GM12878 (cell line): ENCODE results near the gene DSE. TPM values are rescaled to one million over a fixed set of nuclear protein-coding genes. Genes with fewer than 3 reads are reported as not detected.

Experiments
- ATF7 ChIP-seq: fragments of 450-650 bp; IDR thresholded peaks from 2 replicates; pipeline ENCODE4 v1.6.1; 2016; ENCODE audit warnings: low read depth, mild to moderate bottlenecking
- BACH1 ChIP-seq: fragments of 450-650 bp; IDR thresholded peaks from 2 replicates; pipeline ENCODE4 v1.6.1; 2017; ENCODE audit warnings: mild to moderate bottlenecking, borderline replicate concordance
- CBX5 ChIP-seq: sonication (generic); IDR thresholded peaks from 2 replicates; pipeline ENCODE4 v1.6.1; 2016; ENCODE audit warnings: low read depth, moderate library complexity, mild to moderate bottlenecking, inconsistent platforms
- CHD1 ChIP-seq: IDR thresholded peaks from 2 replicates; pipeline ENCODE4 v1.6.1; 2012; ENCODE audit warnings: low read depth, low read length, improper control_type of control experiment
- EED ChIP-seq: sonication (generic); IDR thresholded peaks from 2 replicates; pipeline ENCODE4 v1.6.1; 2016; ENCODE audit warnings: antibody characterized with exemption, low read depth
- GABPA ChIP-seq: IDR thresholded peaks from 2 replicates; pipeline ENCODE4 v1.6.1; 2014; ENCODE audit warnings: antibody characterized with exemption, low read depth, mild to moderate bottlenecking, inconsistent platforms
- HDGF ChIP-seq: fragments of 450-650 bp; IDR thresholded peaks from 2 replicates; pipeline ENCODE4 v1.6.1; 2016; ENCODE audit warnings: antibody characterized with exemption
- KAT2A ChIP-seq: conservative IDR thresholded peaks from 2 replicates; pipeline ENCODE4 v1.6.1; 2011; ENCODE audit warnings: low read depth, low read length; ENCODE audit not compliant: control insufficient read depth
- MEF2A ChIP-seq: IDR thresholded peaks from 2 replicates; pipeline ENCODE4 v1.6.1; 2011; ENCODE audit warnings: low read depth, mild to moderate bottlenecking, low read length, moderate library complexity; ENCODE audit not compliant: insufficient read depth
- NFYA ChIP-seq: IDR thresholded peaks from 2 replicates; pipeline ENCODE4 v1.6.1; 2011; ENCODE audit warnings: low read depth, mild to moderate bottlenecking, low read length, improper control_type of control experiment, borderline replicate concordance
- PAX8 ChIP-seq: fragments of 450-650 bp; IDR thresholded peaks from 2 replicates; pipeline ENCODE4 v1.6.1; 2017; ENCODE audit warnings: mild to moderate bottlenecking, moderate library complexity
- POLR2A ChIP-seq: IDR thresholded peaks from 2 replicates; pipeline ENCODE4 v1.6.1; 2011; ENCODE audit warnings: low read depth, mild to moderate bottlenecking, low read length
- RBBP5 ChIP-seq: fragments of 200-600 bp; sonication (generic); conservative IDR thresholded peaks from 2 replicates; pipeline ENCODE4 v1.6.1; 2016
- RCOR1 ChIP-seq: conservative IDR thresholded peaks from 2 replicates; pipeline ENCODE4 v1.6.1; 2012; ENCODE audit warnings: low read depth, low read length, improper control_type of control experiment
- RFX5 ChIP-seq: IDR thresholded peaks from 2 replicates; pipeline ENCODE4 v1.6.1; 2011; ENCODE audit warnings: low read depth, low read length, improper control_type of control experiment
- SMAD5 ChIP-seq: IDR thresholded peaks from 2 replicates; pipeline ENCODE4 v1.6.1; 2016; ENCODE audit warnings: antibody characterized with exemption, low read depth
- SMC3 ChIP-seq: IDR thresholded peaks from 2 replicates; pipeline ENCODE4 v1.6.1; 2011; ENCODE audit warnings: low read length, improper control_type of control experiment, borderline replicate concordance
- SREBF2 ChIP-seq: IDR thresholded peaks from 2 replicates; pipeline ENCODE4 v1.6.1; 2012; ENCODE audit warnings: mild to moderate bottlenecking, low read length
- TBL1XR1 ChIP-seq: IDR thresholded peaks from 2 replicates; pipeline ENCODE4 v1.6.1; 2012; ENCODE audit warnings: low read depth, low read length, improper control_type of control experiment
- TCF7 ChIP-seq: IDR thresholded peaks from 2 replicates; pipeline ENCODE4 v1.6.1; 2014; ENCODE audit warnings: antibody characterized with exemption, borderline replicate concordance
- YBX1 ChIP-seq: fragments of 450-650 bp; IDR thresholded peaks from 2 replicates; pipeline ENCODE4 v1.6.1; 2016; ENCODE audit warnings: antibody characterized with exemption
- ZNF24 ChIP-seq: fragments of 450-650 bp; IDR thresholded peaks from 2 replicates; pipeline ENCODE4 v1.6.1; 2017; ENCODE audit warnings: antibody characterized with exemption, mild to moderate bottlenecking
- polyA plus RNA-seq, 11 experiments: library from polyadenylated mRNA; depleted of rRNA in 4 of 11; unstranded in 6 of 11; stranded (reverse) in 5 of 11; fragments of >200 nt; fragmentation: Nextera tagmentation in 4 of 11; fragmentation: Illumina TruSeq in 1 of 11; extraction: Ambion mirVana in 4 of 11; extraction: Trizol in 1 of 11; gene quantifications; 1 replicate in 1 of 11; 2 replicates in 10 of 11; pipeline versions ENCODE4 v1.2.1 to v1.2.3, GENCODE V29; 2011 to 2016; ENCODE audit warnings: inconsistent platforms in 2 of 11, missing spikeins in 2 of 11, low read depth in 1 of 11
- total RNA-seq, 4 experiments: library from RNA; depleted of rRNA in 3 of 4; stranded (reverse); fragments of >200 nt in 3 of 4; fragmentation: Illumina TruSeq in 1 of 4; extraction: Trizol in 1 of 4; gene quantifications; 2 replicates each; pipeline versions ENCODE4 v1.2.1 to v1.2.3, GENCODE V29; 2013 to 2021
- TF ChIP-seq, protein P1 (sequence below): fragments of 450-650 bp; IDR thresholded peaks from 2 replicates; pipeline ENCODE4 v1.6.1; 2016; ENCODE audit warnings: mild to moderate bottlenecking
- TF ChIP-seq, protein P2 (sequence below): IDR thresholded peaks from 2 replicates; pipeline ENCODE4 v1.6.1; 2011; ENCODE audit warnings: borderline replicate concordance, low read depth, mild to moderate bottlenecking, moderate library complexity, mixed read lengths, low read length; ENCODE audit not compliant: insufficient read depth; ENCODE audit errors: extremely low read length
- TF ChIP-seq, protein P3 (sequence below): fragments of 450-650 bp; conservative IDR thresholded peaks from 2 replicates; pipeline ENCODE4 v1.6.1; 2017; ENCODE audit warnings: mild to moderate bottlenecking, moderate library complexity
- TF ChIP-seq, protein P4 (sequence below): IDR thresholded peaks from 2 replicates; pipeline ENCODE4 v1.6.1; 2011; ENCODE audit warnings: low read depth, low read length, improper control_type of control experiment, borderline replicate concordance
- TF ChIP-seq, protein P5 (sequence below): fragments of 450-650 bp; IDR thresholded peaks from 2 replicates; pipeline ENCODE4 v1.6.1; 2017; ENCODE audit warnings: low read depth, mild to moderate bottlenecking, moderate library complexity

DSE gene
- total and polyA plus RNA-seq, 10 of the 15 experiments (the other 5 are each of a cell fraction or from before 2014, with no cell fraction given), result 12.6 to 76.4 (median 43.0) TPM

DNA sequence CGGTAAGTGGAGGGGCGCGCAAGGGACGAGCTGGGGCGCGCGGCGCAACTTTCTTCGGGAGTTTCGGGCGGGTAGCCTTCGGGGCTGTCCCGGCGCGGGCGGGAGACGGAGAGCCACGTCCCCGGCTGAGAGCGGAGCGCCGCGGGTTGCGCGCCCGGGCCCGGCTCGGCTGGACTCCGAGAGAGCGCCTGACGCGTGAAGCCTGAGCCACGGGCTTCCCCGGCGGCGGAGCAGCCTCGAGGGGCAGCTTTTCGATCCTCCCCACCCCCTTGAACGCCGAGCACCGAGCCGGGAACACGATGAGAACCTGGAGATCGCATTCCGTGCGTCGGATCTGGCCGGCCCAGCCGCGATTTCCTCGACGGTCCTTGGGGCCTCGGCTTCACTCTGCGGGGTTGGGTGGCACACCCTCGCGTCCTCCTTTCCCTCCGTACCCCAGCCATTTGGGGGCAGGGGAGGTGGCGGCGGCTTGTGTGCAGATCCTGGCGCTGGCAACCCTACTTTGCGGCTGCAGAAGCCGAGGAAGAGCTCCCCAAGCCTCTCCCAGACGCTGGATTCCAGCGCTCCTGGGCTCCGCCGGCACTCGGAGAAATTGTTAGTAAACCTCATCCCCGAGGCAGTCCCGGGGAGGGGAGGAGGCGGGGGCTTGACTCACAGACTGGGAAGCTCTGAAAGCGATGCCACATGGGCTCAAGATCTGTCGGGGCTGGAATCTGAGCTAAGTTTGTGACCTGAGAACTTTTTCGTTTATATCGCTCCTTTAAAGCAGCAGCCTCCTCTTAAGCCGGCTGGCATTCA, 572 bp downstream of the DSE start (continued):
- TF ChIP-seq, protein P1, sequence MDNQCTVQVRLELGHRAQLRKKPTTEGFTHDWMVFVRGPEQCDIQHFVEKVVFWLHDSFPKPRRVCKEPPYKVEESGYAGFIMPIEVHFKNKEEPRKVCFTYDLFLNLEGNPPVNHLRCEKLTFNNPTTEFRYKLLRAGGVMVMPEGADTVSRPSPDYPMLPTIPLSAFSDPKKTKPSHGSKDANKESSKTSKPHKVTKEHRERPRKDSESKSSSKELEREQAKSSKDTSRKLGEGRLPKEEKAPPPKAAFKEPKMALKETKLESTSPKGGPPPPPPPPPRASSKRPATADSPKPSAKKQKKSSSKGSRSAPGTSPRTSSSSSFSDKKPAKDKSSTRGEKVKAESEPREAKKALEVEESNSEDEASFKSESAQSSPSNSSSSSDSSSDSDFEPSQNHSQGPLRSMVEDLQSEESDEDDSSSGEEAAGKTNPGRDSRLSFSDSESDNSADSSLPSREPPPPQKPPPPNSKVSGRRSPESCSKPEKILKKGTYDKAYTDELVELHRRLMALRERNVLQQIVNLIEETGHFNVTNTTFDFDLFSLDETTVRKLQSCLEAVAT, result no peak
- TF ChIP-seq TBL1XR1 (no peak), NFYA (no peak), RFX5 (no peak), SREBF2 (no peak), PAX8 (no peak), KAT2A (no peak), CBX5 (no peak), RCOR1 (no peak), MEF2A (no peak), ATF7 (no peak), SMAD5 (no peak), GABPA (no peak), ZNF24 (no peak), SMC3 (no peak), POLR2A (peak; percentile 37; the same call in 1 of the 2 replicates), HDGF (no peak), TCF7 (no peak), BACH1 (no peak), CHD1 (no peak), EED (peak; percentile 24; the same call in 1 of the 2 replicates), RBBP5 (no peak), YBX1 (no peak)
- TF ChIP-seq, protein P2, sequence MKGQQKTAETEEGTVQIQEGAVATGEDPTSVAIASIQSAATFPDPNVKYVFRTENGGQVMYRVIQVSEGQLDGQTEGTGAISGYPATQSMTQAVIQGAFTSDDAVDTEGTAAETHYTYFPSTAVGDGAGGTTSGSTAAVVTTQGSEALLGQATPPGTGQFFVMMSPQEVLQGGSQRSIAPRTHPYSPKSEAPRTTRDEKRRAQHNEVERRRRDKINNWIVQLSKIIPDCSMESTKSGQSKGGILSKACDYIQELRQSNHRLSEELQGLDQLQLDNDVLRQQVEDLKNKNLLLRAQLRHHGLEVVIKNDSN, result no peak
- TF ChIP-seq, protein P3, sequence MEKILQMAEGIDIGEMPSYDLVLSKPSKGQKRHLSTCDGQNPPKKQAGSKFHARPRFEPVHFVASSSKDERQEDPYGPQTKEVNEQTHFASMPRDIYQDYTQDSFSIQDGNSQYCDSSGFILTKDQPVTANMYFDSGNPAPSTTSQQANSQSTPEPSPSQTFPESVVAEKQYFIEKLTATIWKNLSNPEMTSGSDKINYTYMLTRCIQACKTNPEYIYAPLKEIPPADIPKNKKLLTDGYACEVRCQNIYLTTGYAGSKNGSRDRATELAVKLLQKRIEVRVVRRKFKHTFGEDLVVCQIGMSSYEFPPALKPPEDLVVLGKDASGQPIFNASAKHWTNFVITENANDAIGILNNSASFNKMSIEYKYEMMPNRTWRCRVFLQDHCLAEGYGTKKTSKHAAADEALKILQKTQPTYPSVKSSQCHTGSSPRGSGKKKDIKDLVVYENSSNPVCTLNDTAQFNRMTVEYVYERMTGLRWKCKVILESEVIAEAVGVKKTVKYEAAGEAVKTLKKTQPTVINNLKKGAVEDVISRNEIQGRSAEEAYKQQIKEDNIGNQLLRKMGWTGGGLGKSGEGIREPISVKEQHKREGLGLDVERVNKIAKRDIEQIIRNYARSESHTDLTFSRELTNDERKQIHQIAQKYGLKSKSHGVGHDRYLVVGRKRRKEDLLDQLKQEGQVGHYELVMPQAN, result 0 out of 2 replicates have a peak, but pooled peaks have one; percentile 33
- TF ChIP-seq, protein P4, sequence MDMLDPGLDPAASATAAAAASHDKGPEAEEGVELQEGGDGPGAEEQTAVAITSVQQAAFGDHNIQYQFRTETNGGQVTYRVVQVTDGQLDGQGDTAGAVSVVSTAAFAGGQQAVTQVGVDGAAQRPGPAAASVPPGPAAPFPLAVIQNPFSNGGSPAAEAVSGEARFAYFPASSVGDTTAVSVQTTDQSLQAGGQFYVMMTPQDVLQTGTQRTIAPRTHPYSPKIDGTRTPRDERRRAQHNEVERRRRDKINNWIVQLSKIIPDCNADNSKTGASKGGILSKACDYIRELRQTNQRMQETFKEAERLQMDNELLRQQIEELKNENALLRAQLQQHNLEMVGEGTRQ, result no peak
- TF ChIP-seq, protein P5, sequence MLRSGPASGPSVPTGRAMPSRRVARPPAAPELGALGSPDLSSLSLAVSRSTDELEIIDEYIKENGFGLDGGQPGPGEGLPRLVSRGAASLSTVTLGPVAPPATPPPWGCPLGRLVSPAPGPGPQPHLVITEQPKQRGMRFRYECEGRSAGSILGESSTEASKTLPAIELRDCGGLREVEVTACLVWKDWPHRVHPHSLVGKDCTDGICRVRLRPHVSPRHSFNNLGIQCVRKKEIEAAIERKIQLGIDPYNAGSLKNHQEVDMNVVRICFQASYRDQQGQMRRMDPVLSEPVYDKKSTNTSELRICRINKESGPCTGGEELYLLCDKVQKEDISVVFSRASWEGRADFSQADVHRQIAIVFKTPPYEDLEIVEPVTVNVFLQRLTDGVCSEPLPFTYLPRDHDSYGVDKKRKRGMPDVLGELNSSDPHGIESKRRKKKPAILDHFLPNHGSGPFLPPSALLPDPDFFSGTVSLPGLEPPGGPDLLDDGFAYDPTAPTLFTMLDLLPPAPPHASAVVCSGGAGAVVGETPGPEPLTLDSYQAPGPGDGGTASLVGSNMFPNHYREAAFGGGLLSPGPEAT, result no peak
